Mucosa of rectum (tissue), 2 donors: ENCODE results near the gene DPP9.

Experiments used
- H3K27ac ChIP-seq, 2 donors: one replicate each; pipeline ENCODE4 v1.7.0; 2013; ENCODE audit warnings: inconsistent platforms in 2 of 2, low read depth in 2 of 2, low read length in 2 of 2
- H3K27me3 ChIP-seq, 2 donors: one replicate each; pipeline ENCODE4 v1.7.0; 2013; ENCODE audit warnings: low read length in 2 of 2; ENCODE audit not compliant: control insufficient read depth in 2 of 2, insufficient read depth in 2 of 2
- H3K36me3 ChIP-seq, 2 donors: one replicate each; pipeline ENCODE4 v1.7.0; 2013; ENCODE audit warnings: low read length in 2 of 2; ENCODE audit not compliant: control insufficient read depth in 2 of 2, insufficient read depth in 2 of 2
- H3K4me1 ChIP-seq, 2 donors: one replicate each; pipeline ENCODE4 v1.7.0; 2013; ENCODE audit warnings: low read length in 2 of 2, mild to moderate bottlenecking in 1 of 2; ENCODE audit not compliant: control insufficient read depth in 2 of 2, insufficient read depth in 2 of 2
- H3K4me3 ChIP-seq, 2 donors: one replicate each; pipeline ENCODE4 v1.7.0; 2013; ENCODE audit warnings: low read length in 2 of 2
- H3K9ac ChIP-seq, 2 donors: one replicate each; pipeline ENCODE4 v1.7.0; 2013; ENCODE audit warnings: low read length in 2 of 2, low read depth in 1 of 2, mild to moderate bottlenecking in 1 of 2
- H3K9me3 ChIP-seq, 2 donors: one replicate each; pipeline ENCODE4 v1.7.0; 2013; ENCODE audit warnings: low read length in 2 of 2; ENCODE audit not compliant: control insufficient read depth in 2 of 2
- donor health status: healthy.
- donor health status: Normal muscosa, but diverticular disease.

The DPP9 gene

GRCh38 chr19:4678881-4679790 lies 44.5 kb downstream of the DPP9 start:
- H3K4me3 ChIP-seq, result no peak overlapping the region
- H3K9ac ChIP-seq, result no peak overlapping the region
- no peaks in the 10 kb centered on the region for H3K27me3 ChIP-seq
- peaks cover 34 to 48% of the 10 kb centered on the region in 2 donors for H3K36me3 ChIP-seq
- H3K27ac ChIP-seq, result no peak overlapping the region
- H3K9me3 ChIP-seq, result no peaks in the 10 kb centered on the region
- H3K4me1 ChIP-seq, result no peaks in the 10 kb centered on the region

GRCh38 chr19:4676955-4677731 lies 46.5 kb downstream of the DPP9 start:
- no peaks in the 10 kb centered on the region for H3K9me3 ChIP-seq
- peaks cover 21 to 33% of the 10 kb centered on the region in 2 donors for H3K36me3 ChIP-seq
- no peaks in the 10 kb centered on the region for H3K4me1 ChIP-seq
- H3K4me3 ChIP-seq, result no peak overlapping the region
- no peak overlapping the region for H3K9ac ChIP-seq
- H3K27me3 ChIP-seq, result no peaks in the 10 kb centered on the region
- H3K27ac ChIP-seq, result peak overlapping the region in 1 of 2 donors; percentile 43

GRCh38 chr19:4675346-4675745 lies 48.3 kb downstream of the DPP9 start:
- H3K4me3 ChIP-seq, result no peak overlapping the region
- H3K4me1 ChIP-seq, result peaks cover 0 to 3% of the 10 kb centered on the region in 2 donors
- no peaks in the 10 kb centered on the region for H3K9me3 ChIP-seq
- peaks cover 16 to 22% of the 10 kb centered on the region in 2 donors for H3K36me3 ChIP-seq
- H3K27ac ChIP-seq, result no peak overlapping the region
- H3K27me3 ChIP-seq, result no peaks in the 10 kb centered on the region
- H3K9ac ChIP-seq, result no peak overlapping the region

GRCh38 chr19:4673726-4674125 lies 49.9 kb downstream of the DPP9 start:
- Histone ChIP-seq H3K36me3 (peaks cover 10 to 15% of the 10 kb centered on the region in 2 donors), H3K4me1 (peaks cover 9 to 11% of the 10 kb centered on the region in 2 donors), H3K9me3 (no peaks in the 10 kb centered on the region), H3K27me3 (no peaks in the 10 kb centered on the region), H3K9ac (no peak overlapping the region), H3K27ac (no peak overlapping the region), H3K4me3 (no peak overlapping the region)

GRCh38 chr19:4673216-4673615 lies 50.4 kb downstream of the DPP9 start:
- Histone ChIP-seq H3K9ac (no peak overlapping the region), H3K27me3 (no peaks in the 10 kb centered on the region), H3K4me3 (no peak overlapping the region), H3K9me3 (no peaks in the 10 kb centered on the region), H3K36me3 (peaks cover 13 to 14% of the 10 kb centered on the region in 2 donors), H3K27ac (no peak overlapping the region), H3K4me1 (peaks cover 9 to 11% of the 10 kb centered on the region in 2 donors)

GRCh38 chr19:4671185-4671851 lies 52.3 kb downstream of the DPP9 start:
- H3K36me3 ChIP-seq, result peaks cover 14 to 18% of the 10 kb centered on the region in 2 donors
- no peaks in the 10 kb centered on the region for H3K9me3 ChIP-seq
- peaks cover 9 to 11% of the 10 kb centered on the region in 2 donors for H3K4me1 ChIP-seq
- no peak overlapping the region for H3K9ac ChIP-seq
- H3K27ac ChIP-seq, result no peak overlapping the region
- no peak overlapping the region for H3K4me3 ChIP-seq
- no peaks in the 10 kb centered on the region for H3K27me3 ChIP-seq

GRCh38 chr19:4669723-4670480 lies 53.7 kb downstream of the DPP9 start, which contains the start of gene MYDGF:
TSS of gene MYDGF (minus strand) at chr19:4670342. CDS start at chr19:4670334, 8 bp downstream.
- Histone ChIP-seq H3K4me3 (peak within 1 kb of the TSS; percentile 77 to 92), H3K27ac (peak within 1 kb of the TSS; percentile 68 to 79), H3K27me3 (no peaks in the 10 kb centered on the region), H3K9me3 (no peaks in the 10 kb centered on the region), H3K4me1 (peaks cover 9 to 11% of the 10 kb centered on the region in 2 donors), H3K9ac (peak within 1 kb of the TSS; percentile 32 to 77), H3K36me3 (peaks cover 11 to 19% of the 10 kb centered on the region in 2 donors)

- no peak overlapping the region for H3K27ac ChIP-seq
- H3K9me3 ChIP-seq, result no peaks in the 10 kb centered on the region
- H3K4me1 ChIP-seq, result peaks cover 14 to 21% of the 10 kb centered on the region in 2 donors
- H3K36me3 ChIP-seq, result peaks cover 23 to 45% of the 10 kb centered on the region in 2 donors
- no peak overlapping the region for H3K9ac ChIP-seq
- no peaks in the 10 kb centered on the region for H3K27me3 ChIP-seq
- no peak overlapping the region for H3K4me3 ChIP-seq
Measured at GRCh38 chr19:4664642-4665041, 59.0 kb downstream of the DPP9 start.

GRCh38 chr19:4662812-4663211 lies 60.8 kb downstream of the DPP9 start:
- Histone ChIP-seq H3K36me3 (peaks cover 28 to 52% of the 10 kb centered on the region in 2 donors), H3K9ac (no peak overlapping the region), H3K4me1 (peaks cover 5 to 14% of the 10 kb centered on the region in 2 donors), H3K4me3 (no peak overlapping the region), H3K27ac (no peak overlapping the region), H3K9me3 (no peaks in the 10 kb centered on the region), H3K27me3 (no peaks in the 10 kb centered on the region)
